ENCODE measurements around the gene MAB21L4. TPM values are rescaled to one million over a fixed set of nuclear protein-coding genes. Genes with fewer than 3 reads are reported as not detected.

Gene MAB21L4
- total RNA-seq, 1 experiment from 2014 or later = 0.15 TPM

- no peak overlapping the region for H2AFZ ChIP-seq (ENCODE audit: low read length)
Observed at GRCh38 chr2:240916571-240917008, 20.6 kb upstream of the MAB21L4 start.

More at GRCh38 chr2:240916571-240917008, 20.6 kb upstream of the MAB21L4 start:
- Histone ChIP-seq H3K79me2 (ENCODE audit: insufficient read depth, low read length) (no peaks in the 10 kb centered on the region), H3K4ac (ENCODE audit: low read depth, low read length) (no peak overlapping the region), H3K79me1 (ENCODE audit: insufficient read depth, low read depth, low read length, poor library complexity, severe bottlenecking) (no peaks in the 10 kb centered on the region), H2BK20ac (ENCODE audit: low read depth, low read length, poor library complexity, severe bottlenecking) (no peak overlapping the region), H4K91ac (ENCODE audit: insufficient read length, low read depth, low read length) (no peak overlapping the region), H2BK15ac (ENCODE audit: low read depth, low read length) (no peak overlapping the region), H3K56ac (ENCODE audit: insufficient read length, low read depth, low read length) (no peak overlapping the region), H3K14ac (ENCODE audit: insufficient read depth, low read length) (no peak overlapping the region), H3K23me2 (ENCODE audit: insufficient read length, low read depth, low read length, poor library complexity, severe bottlenecking) (no peaks in the 10 kb centered on the region), H2BK12ac (ENCODE audit: insufficient read length, low read depth, low read length) (no peak overlapping the region), H3K4me1 (ENCODE audit: insufficient read depth, low read length) (no peaks in the 10 kb centered on the region), H2AK5ac (ENCODE audit: insufficient read length, low read length) (no peak overlapping the region), H3K18ac (ENCODE audit: insufficient read length, low read depth, low read length) (no peak overlapping the region), H3K4me2 (ENCODE audit: insufficient read depth, insufficient read length, low read length) (peak overlapping the region; percentile 41), H3K23ac (ENCODE audit: insufficient read length, low read depth, low read length) (no peak overlapping the region), H4K5ac (ENCODE audit: insufficient read length, low read depth, low read length) (no peak overlapping the region), H4K20me1 (ENCODE audit: control insufficient read depth, insufficient read depth, insufficient read length) (no peaks in the 10 kb centered on the region), H3T11ph (ENCODE audit: low read length) (no peak overlapping the region), H2BK5ac (ENCODE audit: insufficient read length, low read length) (no peak overlapping the region), H3K27ac (ENCODE audit: insufficient read length, low read depth, low read length) (no peak overlapping the region), H3K27me3 (ENCODE audit: insufficient read depth, low read length) (no peaks in the 10 kb centered on the region), H4K8ac (replicated peaks; ENCODE audit: insufficient read length, low read depth, low read length) (no peak overlapping the region), H2BK120ac (ENCODE audit: low read depth, low read length, poor library complexity, severe bottlenecking) (no peak overlapping the region), H3K9me3 (ENCODE audit: control insufficient read depth, low read depth, low read length) (no peaks in the 10 kb centered on the region), H3K9ac (ENCODE audit: extremely low read depth, insufficient read length, low read length) (no peak overlapping the region)
- peak; percentile 65 for DNase-seq
- peak overlapping the region; percentile 40 to 64; a peak in 3 of 5 replicates for H3K4me3 Mint-ChIP-seq
- H3K27me3 Mint-ChIP-seq (ENCODE audit: low read depth) = peaks cover 17% of the 10 kb centered on the region
- TF ChIP-seq, protein P1, sequence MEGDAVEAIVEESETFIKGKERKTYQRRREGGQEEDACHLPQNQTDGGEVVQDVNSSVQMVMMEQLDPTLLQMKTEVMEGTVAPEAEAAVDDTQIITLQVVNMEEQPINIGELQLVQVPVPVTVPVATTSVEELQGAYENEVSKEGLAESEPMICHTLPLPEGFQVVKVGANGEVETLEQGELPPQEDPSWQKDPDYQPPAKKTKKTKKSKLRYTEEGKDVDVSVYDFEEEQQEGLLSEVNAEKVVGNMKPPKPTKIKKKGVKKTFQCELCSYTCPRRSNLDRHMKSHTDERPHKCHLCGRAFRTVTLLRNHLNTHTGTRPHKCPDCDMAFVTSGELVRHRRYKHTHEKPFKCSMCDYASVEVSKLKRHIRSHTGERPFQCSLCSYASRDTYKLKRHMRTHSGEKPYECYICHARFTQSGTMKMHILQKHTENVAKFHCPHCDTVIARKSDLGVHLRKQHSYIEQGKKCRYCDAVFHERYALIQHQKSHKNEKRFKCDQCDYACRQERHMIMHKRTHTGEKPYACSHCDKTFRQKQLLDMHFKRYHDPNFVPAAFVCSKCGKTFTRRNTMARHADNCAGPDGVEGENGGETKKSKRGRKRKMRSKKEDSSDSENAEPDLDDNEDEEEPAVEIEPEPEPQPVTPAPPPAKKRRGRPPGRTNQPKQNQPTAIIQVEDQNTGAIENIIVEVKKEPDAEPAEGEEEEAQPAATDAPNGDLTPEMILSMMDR (conservative IDR thresholded peaks at IDR 0.05) = no peak
- no peak overlapping the region for H3K27ac Mint-ChIP-seq
- H3K9me3 Mint-ChIP-seq = no peaks in the 10 kb centered on the region
- no peaks in the 10 kb centered on the region for H3K36me3 Mint-ChIP-seq (ENCODE audit: insufficient read depth in 1 of 3, low read depth in 3 of 3)
- no CpG with 5 or more reads among the region's 24 CpGs for WGBS (ENCODE audit: extremely low coverage, insufficient read length, low lambda C conversion rate)
- peaks cover 2 to 6% of the 10 kb centered on the region in 2 experiments; a peak in 2 of 4 replicates for H3K4me1 Mint-ChIP-seq

All from H9 (cell line).